WTC11 (cell line): ENCODE measurements around the gene RNF215. TPM values are rescaled to one million over a fixed set of nuclear protein-coding genes. Genes with fewer than 3 reads are reported as not detected.
A peak's percentile ranks its signal among the peaks of the same experiment; 100 is the strongest.

Experiments
- ATAC-seq: fragments of 200-7000 bp; cut with Tn5 transposase; 2 replicates; pipeline ENCODE4 v1.10.0; 2021; ENCODE audit warnings: mild to moderate bottlenecking, moderate library complexity
- CTCF ChIA-PET: fragments of 300-600 bp; sonication (Branson Sonifier 250); formaldehyde crosslinking; loops from one replicate; lab custom pipeline; 2021; ENCODE audit warnings: antibody characterized with exemption; lab: Charles Lee
- POLR2A ChIA-PET: fragments of 350-600 bp; sonication (Branson Sonifier 250); formaldehyde crosslinking; loops from one replicate; lab custom pipeline; 2021; ENCODE audit warnings: antibody characterized with exemption; lab: Charles Lee
- DNase-seq: peaks from one replicate; pipeline ENCODE4 v3.0.0; 2021; ENCODE audit warnings: low spot score
- H3K27ac Mint-ChIP-seq: 2 replicates; pipeline ENCODE4 v1.8.0; 2021; ENCODE audit warnings: mixed read lengths
- H3K27me3 Mint-ChIP-seq: 2 replicates; pipeline ENCODE4 v1.8.0; 2021; ENCODE audit warnings: low read depth, mild to moderate bottlenecking, moderate library complexity, mixed read lengths
- H3K36me3 Mint-ChIP-seq: 2 replicates; pipeline ENCODE4 v1.8.0; 2021; ENCODE audit warnings: mixed read lengths
- H3K4me1 Mint-ChIP-seq: 2 replicates; pipeline ENCODE4 v1.8.0; 2022; ENCODE audit warnings: mixed read lengths
- H3K4me3 Mint-ChIP-seq: 2 replicates; pipeline ENCODE4 v1.8.0; 2021; ENCODE audit warnings: mild to moderate bottlenecking, moderate library complexity, mixed read lengths
- H3K9me3 Mint-ChIP-seq: 2 replicates; pipeline ENCODE4 v1.8.0; 2021; ENCODE audit warnings: mixed read lengths
- CBFB ChIP-seq: sonication (generic); formaldehyde crosslinking; IDR thresholded peaks from 2 replicates; pipeline ENCODE4 v1.8.1; 2022; ENCODE audit warnings: mild to moderate bottlenecking, low read depth, missing genetic modification reagents
- FOXJ3 ChIP-seq: sonication (generic); formaldehyde crosslinking; IDR thresholded peaks from 2 replicates; pipeline ENCODE4 v1.9.0; 2021; ENCODE audit warnings: missing genetic modification reagents, mild to moderate bottlenecking, borderline replicate concordance
- HMGA2 ChIP-seq: fragments of 250-450 bp; sonication (Bioruptor Pico); IDR thresholded peaks from 2 replicates; pipeline ENCODE4 v1.4.0; 2021; ENCODE audit warnings: mild to moderate bottlenecking, moderate library complexity
- JUN ChIP-seq: sonication (generic); formaldehyde crosslinking; IDR thresholded peaks from 2 replicates; pipeline ENCODE4 v1.8.0; 2023; ENCODE audit warnings: mild to moderate bottlenecking, missing genetic modification reagents
- NFATC4 ChIP-seq: fragments of 250-450 bp; sonication (Bioruptor Pico); IDR thresholded peaks from 2 replicates; pipeline ENCODE4 v1.9.0; 2021; ENCODE audit warnings: mild to moderate bottlenecking
- NFYB ChIP-seq: sonication (generic); formaldehyde crosslinking; conservative IDR thresholded peaks from 2 replicates; pipeline ENCODE4 v1.8.0; 2022; ENCODE audit warnings: low read depth, missing genetic modification reagents
- NR2C2 ChIP-seq: sonication (generic); formaldehyde crosslinking; IDR thresholded peaks from 2 replicates; pipeline ENCODE4 v1.8.0; 2022; ENCODE audit warnings: mild to moderate bottlenecking, missing genetic modification reagents
- TP53 ChIP-seq: sonication (generic); formaldehyde crosslinking; IDR thresholded peaks from 2 replicates; pipeline ENCODE4 v1.8.1; 2023; ENCODE audit warnings: mild to moderate bottlenecking, missing genetic modification reagents
- ZNF121 ChIP-seq: sonication (generic); formaldehyde crosslinking; IDR thresholded peaks from 2 replicates; pipeline ENCODE4 v1.8.0; 2023; ENCODE audit warnings: missing genetic modification reagents
- ZNF138 ChIP-seq: sonication (generic); formaldehyde crosslinking; conservative IDR thresholded peaks from 2 replicates; pipeline ENCODE4 v1.8.1; 2022; ENCODE audit warnings: mild to moderate bottlenecking, moderate library complexity, missing genetic modification reagents
- ZNF219 ChIP-seq: sonication (generic); formaldehyde crosslinking; IDR thresholded peaks from 2 replicates; pipeline ENCODE4 v1.8.0; 2023; ENCODE audit warnings: missing genetic modification reagents, mild to moderate bottlenecking, borderline replicate concordance
- ZNF232 ChIP-seq: sonication (generic); formaldehyde crosslinking; IDR thresholded peaks from 2 replicates; pipeline ENCODE4 v1.8.0; 2022; ENCODE audit warnings: mild to moderate bottlenecking, missing genetic modification reagents
- ZNF396 ChIP-seq: fragments of 250-450 bp; sonication (Bioruptor Pico); IDR thresholded peaks from 2 replicates; pipeline ENCODE4 v1.8.0; 2021; ENCODE audit warnings: mild to moderate bottlenecking, moderate library complexity, borderline replicate concordance
- ZNF423 ChIP-seq: fragments of 250-450 bp; sonication (Bioruptor Pico); IDR thresholded peaks from 2 replicates; pipeline ENCODE4 v2.1.2; 2022; ENCODE audit warnings: mild to moderate bottlenecking, moderate library complexity
- total RNA-seq: library from RNA; stranded (reverse); gene quantifications from 3 replicates; pipeline ENCODE4 v1.2.3, GENCODE V29; 2021
- TF ChIP-seq, protein P1 (sequence below): fragments of 250-450 bp; sonication (Bioruptor Pico); IDR thresholded peaks from 2 replicates; pipeline ENCODE4 v1.9.0; 2021; ENCODE audit warnings: mild to moderate bottlenecking
- TF ChIP-seq, protein P2 (sequence below): sonication (generic); formaldehyde crosslinking; IDR thresholded peaks from 2 replicates; pipeline ENCODE4 v1.8.1; 2022; ENCODE audit warnings: low read depth, mild to moderate bottlenecking, moderate library complexity, missing genetic modification reagents, borderline replicate concordance
- TF ChIP-seq, protein P3 (sequence below): sonication (generic); formaldehyde crosslinking; IDR thresholded peaks from 2 replicates; pipeline ENCODE4 v1.8.0; 2022; ENCODE audit warnings: mild to moderate bottlenecking, missing genetic modification reagents
- TF ChIP-seq, protein P4 (sequence below): sonication (generic); formaldehyde crosslinking; IDR thresholded peaks from 2 replicates; pipeline ENCODE4 v1.8.1; 2023; ENCODE audit warnings: mild to moderate bottlenecking, missing genetic modification reagents, moderate library complexity
- TF ChIP-seq, protein P5 (sequence below): sonication (generic); formaldehyde crosslinking; IDR thresholded peaks from 2 replicates; pipeline ENCODE4 v1.8.1; 2023; ENCODE audit warnings: mild to moderate bottlenecking, missing genetic modification reagents
- TF ChIP-seq, protein P6 (sequence below): fragments of 250-450 bp; sonication (Bioruptor Pico); IDR thresholded peaks from 2 replicates; pipeline ENCODE4 v1.9.0; 2021; ENCODE audit warnings: mild to moderate bottlenecking, borderline replicate concordance

The RNF215 gene
- total RNA-seq, 1 experiment from 2014 or later, result 25.4 TPM

DNA sequence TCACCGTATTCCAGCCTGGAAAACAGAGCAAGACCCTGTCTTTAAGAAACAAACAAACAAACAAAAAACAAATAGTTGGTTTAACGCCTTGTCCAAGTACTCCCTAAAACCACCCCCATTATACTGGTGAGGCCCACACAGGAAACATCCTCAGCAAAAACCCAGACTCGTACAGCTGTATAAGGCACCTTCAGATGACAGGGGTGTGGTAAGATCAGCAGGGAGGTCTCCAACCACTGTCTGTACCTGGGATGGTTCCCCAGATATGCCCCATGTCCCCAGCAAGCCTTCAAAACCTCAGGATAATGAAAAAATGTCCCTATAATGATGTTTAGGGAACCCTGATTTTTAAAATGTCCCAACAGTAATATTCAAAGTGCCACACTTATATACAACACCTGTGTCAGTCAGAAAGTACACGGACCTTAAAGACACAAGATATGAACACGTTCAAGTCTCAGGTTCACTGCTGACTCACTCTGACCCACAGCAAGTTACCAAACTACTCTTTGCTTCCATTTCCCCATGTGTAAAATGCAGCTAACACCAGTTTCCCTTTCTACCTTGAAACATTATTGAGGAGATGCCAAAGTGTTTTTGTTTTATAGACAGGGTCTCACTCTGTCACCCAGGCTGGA is 39.8 kb downstream of the RNF215 start:
- Mint-ChIP-seq H3K4me3 (no peak overlapping the region), H3K36me3 (peaks cover 76% of the 10 kb centered on the region), H3K9me3 (no peaks in the 10 kb centered on the region), H3K27ac (peak overlapping the region; percentile 54; the same call in 1 of the 2 replicates), H3K27me3 (no peaks in the 10 kb centered on the region), H3K4me1 (no peaks in the 10 kb centered on the region)
- CTCF ChIA-PET, result interaction anchor here (1.0 kb wide), 1 partner anchor 79 kb away, joined by 3 read pairs; no protein-coding TSS in a partner anchor
- POLR2A ChIA-PET, result no interaction called here
- ATAC-seq (no peak), DNase-seq (no peak)
- TF ChIP-seq FOXJ3 (CRISPR knock-in tag), result no peak
- TF ChIP-seq, protein P1, sequence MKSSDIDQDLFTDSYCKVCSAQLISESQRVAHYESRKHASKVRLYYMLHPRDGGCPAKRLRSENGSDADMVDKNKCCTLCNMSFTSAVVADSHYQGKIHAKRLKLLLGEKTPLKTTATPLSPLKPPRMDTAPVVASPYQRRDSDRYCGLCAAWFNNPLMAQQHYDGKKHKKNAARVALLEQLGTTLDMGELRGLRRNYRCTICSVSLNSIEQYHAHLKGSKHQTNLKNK (CRISPR knock-in tag), result no peak
- TF ChIP-seq, protein P2, sequence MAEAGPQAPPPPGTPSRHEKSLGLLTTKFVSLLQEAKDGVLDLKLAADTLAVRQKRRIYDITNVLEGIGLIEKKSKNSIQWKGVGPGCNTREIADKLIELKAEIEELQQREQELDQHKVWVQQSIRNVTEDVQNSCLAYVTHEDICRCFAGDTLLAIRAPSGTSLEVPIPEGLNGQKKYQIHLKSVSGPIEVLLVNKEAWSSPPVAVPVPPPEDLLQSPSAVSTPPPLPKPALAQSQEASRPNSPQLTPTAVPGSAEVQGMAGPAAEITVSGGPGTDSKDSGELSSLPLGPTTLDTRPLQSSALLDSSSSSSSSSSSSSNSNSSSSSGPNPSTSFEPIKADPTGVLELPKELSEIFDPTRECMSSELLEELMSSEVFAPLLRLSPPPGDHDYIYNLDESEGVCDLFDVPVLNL (CRISPR knock-in tag), result no peak
- TF ChIP-seq, protein P3, sequence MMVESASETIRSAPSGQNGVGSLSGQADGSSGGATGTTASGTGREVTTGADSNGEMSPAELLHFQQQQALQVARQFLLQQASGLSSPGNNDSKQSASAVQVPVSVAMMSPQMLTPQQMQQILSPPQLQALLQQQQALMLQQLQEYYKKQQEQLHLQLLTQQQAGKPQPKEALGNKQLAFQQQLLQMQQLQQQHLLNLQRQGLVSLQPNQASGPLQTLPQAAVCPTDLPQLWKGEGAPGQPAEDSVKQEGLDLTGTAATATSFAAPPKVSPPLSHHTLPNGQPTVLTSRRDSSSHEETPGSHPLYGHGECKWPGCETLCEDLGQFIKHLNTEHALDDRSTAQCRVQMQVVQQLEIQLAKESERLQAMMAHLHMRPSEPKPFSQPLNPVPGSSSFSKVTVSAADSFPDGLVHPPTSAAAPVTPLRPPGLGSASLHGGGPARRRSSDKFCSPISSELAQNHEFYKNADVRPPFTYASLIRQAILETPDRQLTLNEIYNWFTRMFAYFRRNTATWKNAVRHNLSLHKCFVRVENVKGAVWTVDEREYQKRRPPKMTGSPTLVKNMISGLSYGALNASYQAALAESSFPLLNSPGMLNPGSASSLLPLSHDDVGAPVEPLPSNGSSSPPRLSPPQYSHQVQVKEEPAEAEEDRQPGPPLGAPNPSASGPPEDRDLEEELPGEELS (CRISPR knock-in tag), result no peak
- no peak for TF ChIP-seq JUN

DNA sequence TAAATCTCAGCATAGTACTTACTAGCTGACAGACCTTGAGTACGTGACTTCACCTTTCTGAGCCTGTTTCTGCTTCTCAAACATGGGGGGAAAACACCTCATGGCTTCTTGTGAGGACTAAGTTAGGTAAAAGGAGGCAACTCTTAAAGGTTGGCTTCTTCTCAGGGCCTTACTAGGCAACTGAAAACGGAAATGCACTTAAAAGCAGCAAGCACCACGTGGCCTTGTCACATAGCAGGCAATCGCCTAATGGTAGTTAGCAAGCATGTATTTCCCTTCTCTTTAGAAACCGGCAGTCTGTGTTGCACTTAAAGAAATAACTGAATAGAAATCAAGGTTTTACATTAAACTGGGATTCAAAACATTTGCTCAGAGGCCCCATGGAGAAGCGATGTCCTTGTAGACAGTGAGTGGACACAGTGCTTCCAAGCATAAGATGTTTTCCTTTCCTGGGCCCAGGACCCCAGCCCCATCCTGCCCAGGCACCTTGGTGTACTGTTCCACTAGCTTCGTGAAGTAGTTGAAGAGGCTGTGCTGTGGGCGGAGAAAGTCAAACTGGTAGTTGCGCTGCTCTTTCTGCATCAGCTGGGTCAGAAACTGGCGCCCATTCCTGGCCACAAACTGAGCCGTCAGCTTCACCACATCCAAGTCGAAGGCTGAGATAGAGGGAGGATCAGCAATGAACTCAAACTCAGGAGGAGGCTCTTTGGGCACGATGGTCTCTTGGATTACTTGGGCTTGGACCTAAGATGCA is 42.6 kb downstream of the RNF215 start:
- Mint-ChIP-seq H3K27me3 (no peaks in the 10 kb centered on the region), H3K4me3 (no peak overlapping the region), H3K27ac (no peak overlapping the region), H3K4me1 (no peaks in the 10 kb centered on the region), H3K36me3 (peaks cover 79% of the 10 kb centered on the region), H3K9me3 (no peaks in the 10 kb centered on the region)
- POLR2A ChIA-PET, result no interaction called here
- DNase-seq (no peak), ATAC-seq (no peak)
- CTCF ChIA-PET, result no interaction called here
- TF ChIP-seq, protein P4, sequence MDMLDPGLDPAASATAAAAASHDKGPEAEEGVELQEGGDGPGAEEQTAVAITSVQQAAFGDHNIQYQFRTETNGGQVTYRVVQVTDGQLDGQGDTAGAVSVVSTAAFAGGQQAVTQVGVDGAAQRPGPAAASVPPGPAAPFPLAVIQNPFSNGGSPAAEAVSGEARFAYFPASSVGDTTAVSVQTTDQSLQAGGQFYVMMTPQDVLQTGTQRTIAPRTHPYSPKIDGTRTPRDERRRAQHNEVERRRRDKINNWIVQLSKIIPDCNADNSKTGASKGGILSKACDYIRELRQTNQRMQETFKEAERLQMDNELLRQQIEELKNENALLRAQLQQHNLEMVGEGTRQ, result no peak
- TF ChIP-seq TP53 (CRISPR knock-in tag), result no peak
- no peak for TF ChIP-seq ZNF423
- no peak for TF ChIP-seq ZNF219 (CRISPR knock-in tag)
- no peak for TF ChIP-seq ZNF232 (CRISPR knock-in tag)
- TF ChIP-seq ZNF396 (CRISPR knock-in tag), result no peak
- TF ChIP-seq ZNF121 (CRISPR knock-in tag), result no peak
- TF ChIP-seq, protein P5, sequence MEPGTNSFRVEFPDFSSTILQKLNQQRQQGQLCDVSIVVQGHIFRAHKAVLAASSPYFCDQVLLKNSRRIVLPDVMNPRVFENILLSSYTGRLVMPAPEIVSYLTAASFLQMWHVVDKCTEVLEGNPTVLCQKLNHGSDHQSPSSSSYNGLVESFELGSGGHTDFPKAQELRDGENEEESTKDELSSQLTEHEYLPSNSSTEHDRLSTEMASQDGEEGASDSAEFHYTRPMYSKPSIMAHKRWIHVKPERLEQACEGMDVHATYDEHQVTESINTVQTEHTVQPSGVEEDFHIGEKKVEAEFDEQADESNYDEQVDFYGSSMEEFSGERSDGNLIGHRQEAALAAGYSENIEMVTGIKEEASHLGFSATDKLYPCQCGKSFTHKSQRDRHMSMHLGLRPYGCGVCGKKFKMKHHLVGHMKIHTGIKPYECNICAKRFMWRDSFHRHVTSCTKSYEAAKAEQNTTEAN, result no peak
- TF ChIP-seq, protein P6, sequence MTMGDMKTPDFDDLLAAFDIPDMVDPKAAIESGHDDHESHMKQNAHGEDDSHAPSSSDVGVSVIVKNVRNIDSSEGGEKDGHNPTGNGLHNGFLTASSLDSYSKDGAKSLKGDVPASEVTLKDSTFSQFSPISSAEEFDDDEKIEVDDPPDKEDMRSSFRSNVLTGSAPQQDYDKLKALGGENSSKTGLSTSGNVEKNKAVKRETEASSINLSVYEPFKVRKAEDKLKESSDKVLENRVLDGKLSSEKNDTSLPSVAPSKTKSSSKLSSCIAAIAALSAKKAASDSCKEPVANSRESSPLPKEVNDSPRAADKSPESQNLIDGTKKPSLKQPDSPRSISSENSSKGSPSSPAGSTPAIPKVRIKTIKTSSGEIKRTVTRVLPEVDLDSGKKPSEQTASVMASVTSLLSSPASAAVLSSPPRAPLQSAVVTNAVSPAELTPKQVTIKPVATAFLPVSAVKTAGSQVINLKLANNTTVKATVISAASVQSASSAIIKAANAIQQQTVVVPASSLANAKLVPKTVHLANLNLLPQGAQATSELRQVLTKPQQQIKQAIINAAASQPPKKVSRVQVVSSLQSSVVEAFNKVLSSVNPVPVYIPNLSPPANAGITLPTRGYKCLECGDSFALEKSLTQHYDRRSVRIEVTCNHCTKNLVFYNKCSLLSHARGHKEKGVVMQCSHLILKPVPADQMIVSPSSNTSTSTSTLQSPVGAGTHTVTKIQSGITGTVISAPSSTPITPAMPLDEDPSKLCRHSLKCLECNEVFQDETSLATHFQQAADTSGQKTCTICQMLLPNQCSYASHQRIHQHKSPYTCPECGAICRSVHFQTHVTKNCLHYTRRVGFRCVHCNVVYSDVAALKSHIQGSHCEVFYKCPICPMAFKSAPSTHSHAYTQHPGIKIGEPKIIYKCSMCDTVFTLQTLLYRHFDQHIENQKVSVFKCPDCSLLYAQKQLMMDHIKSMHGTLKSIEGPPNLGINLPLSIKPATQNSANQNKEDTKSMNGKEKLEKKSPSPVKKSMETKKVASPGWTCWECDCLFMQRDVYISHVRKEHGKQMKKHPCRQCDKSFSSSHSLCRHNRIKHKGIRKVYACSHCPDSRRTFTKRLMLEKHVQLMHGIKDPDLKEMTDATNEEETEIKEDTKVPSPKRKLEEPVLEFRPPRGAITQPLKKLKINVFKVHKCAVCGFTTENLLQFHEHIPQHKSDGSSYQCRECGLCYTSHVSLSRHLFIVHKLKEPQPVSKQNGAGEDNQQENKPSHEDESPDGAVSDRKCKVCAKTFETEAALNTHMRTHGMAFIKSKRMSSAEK, result no peak
- TF ChIP-seq NFATC4 (CRISPR knock-in tag), result no peak
- TF ChIP-seq NR2C2 (CRISPR knock-in tag), result no peak
- TF ChIP-seq ZNF138 (CRISPR knock-in tag), result no peak
- no peak for TF ChIP-seq NFYB (CRISPR knock-in tag)
- TF ChIP-seq CBFB (CRISPR knock-in tag), result no peak
- TF ChIP-seq HMGA2, result no peak
